MM.1S (cell line): ENCODE data around the gene LIMS2.

ENCODE experiments used
- DNase-seq: peaks from one replicate; pipeline ENCODE4 v3.0.0-alpha.2; 2015
- H2AFZ ChIP-seq: fragments of 300-600 bp; sonication (generic); 2 replicates; pipeline ENCODE4 v1.6.0; 2016; ENCODE audit warnings: antibody characterized with exemption, low read length
- H3F3A ChIP-seq: fragments of 300-600 bp; sonication (generic); 2 replicates; pipeline ENCODE4 v1.6.1; 2016; ENCODE audit warnings: mild to moderate bottlenecking, antibody characterized with exemption, low read length, moderate library complexity, mixed read lengths; ENCODE audit not compliant: insufficient read depth
- H3K27ac ChIP-seq: fragments of 300-600 bp; sonication (generic); 2 replicates; pipeline ENCODE4 v1.5.1; 2016; ENCODE audit warnings: mild to moderate bottlenecking, low read length
- H3K27me3 ChIP-seq: fragments of 300-600 bp; sonication (generic); replicated peaks from 2 replicates; pipeline ENCODE4 v1.6.0; 2016; ENCODE audit warnings: low read length; ENCODE audit not compliant: insufficient read depth
- H3K36me3 ChIP-seq: fragments of 300-600 bp; sonication (generic); replicated peaks from 2 replicates; pipeline ENCODE4 v1.6.1; 2016; ENCODE audit warnings: mild to moderate bottlenecking, low read length, mixed read lengths; ENCODE audit not compliant: insufficient read depth
- H3K4me1 ChIP-seq: fragments of 300-600 bp; sonication (generic); 2 replicates; pipeline ENCODE4 v1.6.1; 2016; ENCODE audit warnings: low read length, mixed read lengths
- H3K4me2 ChIP-seq: fragments of 300-600 bp; sonication (generic); 2 replicates; pipeline ENCODE4 v1.6.0; 2016; ENCODE audit warnings: low read depth, low read length
- H3K4me3 ChIP-seq: fragments of 300-600 bp; sonication (generic); 2 replicates; pipeline ENCODE4 v1.5.1; 2016; ENCODE audit warnings: low read length, mixed read lengths
- H3K79me2 ChIP-seq: fragments of 300-600 bp; sonication (generic); 2 replicates; pipeline ENCODE4 v1.6.1; 2016; ENCODE audit warnings: mixed run types, low read length, mixed read lengths
- H3K9ac ChIP-seq: fragments of 300-600 bp; sonication (generic); 2 replicates; pipeline ENCODE4 v1.6.1; 2016; ENCODE audit warnings: low read length, mixed read lengths
- H3K9me2 ChIP-seq: fragments of 300-600 bp; sonication (generic); replicated peaks from 2 replicates; pipeline ENCODE4 v1.6.1; 2016; ENCODE audit warnings: mild to moderate bottlenecking, low read length, mixed read lengths; ENCODE audit not compliant: insufficient read depth
- H3K9me3 ChIP-seq: fragments of 300-600 bp; sonication (generic); replicated peaks from 2 replicates; pipeline ENCODE4 v1.6.1; 2016; ENCODE audit warnings: mild to moderate bottlenecking, low read length, mixed read lengths; ENCODE audit not compliant: insufficient read depth
- H4K20me1 ChIP-seq: fragments of 300-600 bp; sonication (generic); 2 replicates; pipeline ENCODE4 v1.6.1; 2016; ENCODE audit warnings: mild to moderate bottlenecking, low read length, moderate library complexity, mixed read lengths; ENCODE audit not compliant: insufficient read depth
- CTCF ChIP-seq: fragments of 300-600 bp; sonication (generic); IDR thresholded peaks from 2 replicates; pipeline ENCODE4 v1.5.1; 2016; ENCODE audit warnings: antibody characterized with exemption, low read length, mixed read lengths
- EZH2 ChIP-seq: fragments of 300-600 bp; sonication (generic); optimal IDR thresholded peaks from 2 replicates; pipeline ENCODE3; 2017; ENCODE audit warnings: low read depth, mild to moderate bottlenecking, antibody characterized with exemption, low read length, mixed read lengths
- EZH2phosphoT487 ChIP-seq: fragments of 300-600 bp; sonication (generic); IDR thresholded peaks from 2 replicates; pipeline ENCODE4 v1.6.1; 2018; ENCODE audit warnings: antibody characterized with exemption, low read length

Gene LIMS2

GRCh38 chr2:127676906-127677305 is 1.6 kb upstream of the LIMS2 start:
- H3K36me3 ChIP-seq = no peaks in the 10 kb centered on the region
- H3K9me3 ChIP-seq = no peaks in the 10 kb centered on the region
- no peak overlapping the region for H3K4me3 ChIP-seq
- no peak overlapping the region for H3K9ac ChIP-seq
- H4K20me1 ChIP-seq = no peaks in the 10 kb centered on the region
- peaks cover 43% of the 10 kb centered on the region for H3K27me3 ChIP-seq
- no peak overlapping the region for H3K4me2 ChIP-seq
- no peak overlapping the region for H2AFZ ChIP-seq
- H3F3A ChIP-seq = no peaks in the 10 kb centered on the region
- no peaks in the 10 kb centered on the region for H3K4me1 ChIP-seq
- TF ChIP-seq CTCF (no peak), EZH2phosphoT487 (no peak), EZH2 (no peak)
- no peak overlapping the region for H3K27ac ChIP-seq
- DNase-seq = no peak
- H3K9me2 ChIP-seq = no peaks in the 10 kb centered on the region
- no peaks in the 10 kb centered on the region for H3K79me2 ChIP-seq

GRCh38 chr2:127674241-127675209 is 805 bp downstream of the LIMS2 start:
- peaks cover 43% of the 10 kb centered on the region for H3K27me3 ChIP-seq
- no peaks in the 10 kb centered on the region for H4K20me1 ChIP-seq
- H3K9ac ChIP-seq = no peak overlapping the region

GRCh38 chr2:127673291-127674069 is 1.9 kb downstream of the LIMS2 start:
- no peaks in the 10 kb centered on the region for H3K9me3 ChIP-seq
- no peaks in the 10 kb centered on the region for H3K9me2 ChIP-seq
- no peak overlapping the region for H2AFZ ChIP-seq
- no peak overlapping the region for H3K4me3 ChIP-seq
- H3K27me3 ChIP-seq = peaks cover 43% of the 10 kb centered on the region
- no peaks in the 10 kb centered on the region for H3K79me2 ChIP-seq
- TF ChIP-seq CTCF (no peak), EZH2phosphoT487 (no peak), EZH2 (no peak)
- H4K20me1 ChIP-seq = no peaks in the 10 kb centered on the region
- H3K4me2 ChIP-seq = no peak overlapping the region
- H3F3A ChIP-seq = no peaks in the 10 kb centered on the region
- DNase-seq = no peak
- H3K4me1 ChIP-seq = no peaks in the 10 kb centered on the region
- no peak overlapping the region for H3K27ac ChIP-seq
- H3K36me3 ChIP-seq = no peaks in the 10 kb centered on the region
- H3K9ac ChIP-seq = no peak overlapping the region

More at GRCh38 chr2:127674241-127675209, 805 bp downstream of the LIMS2 start:
- H3K36me3 ChIP-seq = no peaks in the 10 kb centered on the region
- H3K4me2 ChIP-seq = no peak overlapping the region
- no peak for DNase-seq
- no peaks in the 10 kb centered on the region for H3K9me2 ChIP-seq
- H3K79me2 ChIP-seq = no peaks in the 10 kb centered on the region
- H3K4me3 ChIP-seq = no peak overlapping the region
- no peaks in the 10 kb centered on the region for H3K9me3 ChIP-seq
- no peak overlapping the region for H2AFZ ChIP-seq
- no peak for TF ChIP-seq EZH2
- TF ChIP-seq EZH2phosphoT487 = no peak
- TF ChIP-seq CTCF = no peak
- H3K4me1 ChIP-seq = no peaks in the 10 kb centered on the region
- H3K27ac ChIP-seq = no peak overlapping the region
- no peaks in the 10 kb centered on the region for H3F3A ChIP-seq
